KG1 (cell line): ENCODE data around the gene ELK4.

Experiments used
- DNase-seq: peaks from one replicate; lab custom pipeline; 2025; lab: John Stamatoyannopoulos, UW

ELK4 gene

GRCh38 chr1:205561501-205562203, 70.2 kb downstream of the ELK4 start:
- DNase-seq = no peak
